Spleen (tissue), 11 donors: ENCODE measurements around the gene THSD7A. TPM values are rescaled to one million over a fixed set of nuclear protein-coding genes. Genes with fewer than 3 reads are reported as not detected.

Experiments used
- DNase-seq: peaks from one replicate; pipeline ENCODE4 v3.0.0-alpha.2; 2020
- H3K27ac ChIP-seq, 8 donors: fragments of 200-600 bp; sonication (generic) in 7 of 8; 1 replicate in 4 of 8; 2 replicates in 4 of 8; pipeline versions ENCODE4 v1.5.0 to v1.8.0; 2016 to 2021; ENCODE audit warnings: inconsistent platforms in 4 of 8, mild to moderate bottlenecking in 4 of 8, moderate library complexity in 1 of 8
- H3K27me3 ChIP-seq, 7 donors: fragments of 200-600 bp; sonication (generic) in 6 of 7; replicated peaks in 1 of 7; 1 replicate in 4 of 7; 2 replicates in 3 of 7; pipeline versions ENCODE4 v1.5.0 to v1.8.0; 2016 to 2021; ENCODE audit warnings: inconsistent platforms in 3 of 7, mild to moderate bottlenecking in 1 of 7
- H3K36me3 ChIP-seq, 6 donors: fragments of 200-600 bp; sonication (generic) in 5 of 6; 1 replicate in 4 of 6; 2 replicates in 2 of 6; pipeline versions ENCODE4 v1.5.0 to v1.8.0; 2016 to 2021; ENCODE audit warnings: inconsistent platforms in 2 of 6
- H3K4me1 ChIP-seq, 6 donors: fragments of 200-600 bp; sonication (generic) in 5 of 6; 1 replicate in 3 of 6; 2 replicates in 3 of 6; pipeline versions ENCODE4 v1.5.0 to v1.8.0; 2016 to 2021; ENCODE audit warnings: inconsistent platforms in 3 of 6
- H3K4me3 ChIP-seq, 8 donors: fragments of 200-600 bp; sonication (generic) in 7 of 8; 1 replicate in 4 of 8; 2 replicates in 4 of 8; pipeline versions ENCODE4 v1.5.0 to v1.8.0; 2016 to 2021; ENCODE audit warnings: inconsistent platforms in 4 of 8, mild to moderate bottlenecking in 4 of 8, moderate library complexity in 2 of 8
- H3K9me3 ChIP-seq, 8 donors: fragments of 200-600 bp; sonication (generic) in 7 of 8; 1 replicate in 4 of 8; 2 replicates in 4 of 8; pipeline versions ENCODE4 v1.5.0 to v1.8.0; 2016 to 2021; ENCODE audit warnings: inconsistent platforms in 4 of 8
- POLR2A ChIP-seq, 3 donors: fragments of 450-650 bp; IDR thresholded peaks; one replicate each; pipeline ENCODE4 v1.5.1; 2017; ENCODE audit warnings: antibody characterized with exemption in 3 of 3, mild to moderate bottlenecking in 1 of 3
- POLR2AphosphoS5 ChIP-seq, 3 donors: sonication (generic); formaldehyde crosslinking; IDR thresholded peaks; one replicate each; pipeline ENCODE4 v1.5.1; 2017; ENCODE audit warnings: antibody characterized with exemption in 3 of 3
- WGBS, 5 donors: extraction: QIAGEN DNeasy Blood & Tissue Kit in 3 of 5; methylation state at CpG; one replicate each; pipeline versions ENCODE4 v1.1.5 to v1.1.7; 2013 to 2018; 5-methylcytosine and 5-hydroxymethylcytosine counted together
- intact Hi-C: fragments of 100-400 bp; cut with DNase I; formaldehyde crosslinking; loops from one replicate; pipeline ENCODE4 v1.15.0; 2023; ENCODE audit warnings: low total_unique reads
- polyA plus RNA-seq, 3 donors: library from polyadenylated mRNA; stranded (reverse); fragments of 200-250 nt; gene quantifications; one replicate each; pipeline ENCODE4 v1.2.1, GENCODE V29; 2013
- total RNA-seq, 7 donors: library from RNA; depleted of rRNA in 3 of 7; stranded (reverse); fragments of >200 nt in 3 of 7; fragmentation: NEBNext Ultra II Directional in 4 of 7; extraction: Animal tissue kit (Norgen Biotek cat#: 25700) in 4 of 7; gene quantifications; one replicate each; pipeline versions ENCODE4 v1.1.0 to v1.2.1, GENCODE V29; 2016 to 2021
- TF ChIP-seq, protein P1 (sequence below), 11 experiments: fragments of 200-600 bp in 7 of 11; fragments of 450-650 bp in 4 of 11; sonication (generic) in 4 of 11; IDR thresholded peaks in 8 of 11; conservative IDR thresholded peaks in 3 of 11; 1 replicate in 7 of 11; 2 replicates in 4 of 11; pipeline versions ENCODE4 v1.4.0 to v1.8.0; 2016 to 2021; ENCODE audit warnings: antibody characterized with exemption in 11 of 11, inconsistent platforms in 4 of 11, mild to moderate bottlenecking in 1 of 11
- donor health status: healthy with polysubstance abuse.
- donor health status: DM: no; HTN: no; CAD: no; lungs with moderate emphysema.
- donor health status: DM: no; HTN: no; CAD: no.
- donor health status: Bipolar disorder and iron deficiency.
- donor health status: healthy.
- donor health status: DM: no; HTN: no; CAD: no.
- donor health status: DM: yes; HTN: yes; CAD: no.

Gene THSD7A
- total and polyA plus RNA-seq, 10 donors, result 0.29 to 8.7 (median 4.2) TPM

DNA sequence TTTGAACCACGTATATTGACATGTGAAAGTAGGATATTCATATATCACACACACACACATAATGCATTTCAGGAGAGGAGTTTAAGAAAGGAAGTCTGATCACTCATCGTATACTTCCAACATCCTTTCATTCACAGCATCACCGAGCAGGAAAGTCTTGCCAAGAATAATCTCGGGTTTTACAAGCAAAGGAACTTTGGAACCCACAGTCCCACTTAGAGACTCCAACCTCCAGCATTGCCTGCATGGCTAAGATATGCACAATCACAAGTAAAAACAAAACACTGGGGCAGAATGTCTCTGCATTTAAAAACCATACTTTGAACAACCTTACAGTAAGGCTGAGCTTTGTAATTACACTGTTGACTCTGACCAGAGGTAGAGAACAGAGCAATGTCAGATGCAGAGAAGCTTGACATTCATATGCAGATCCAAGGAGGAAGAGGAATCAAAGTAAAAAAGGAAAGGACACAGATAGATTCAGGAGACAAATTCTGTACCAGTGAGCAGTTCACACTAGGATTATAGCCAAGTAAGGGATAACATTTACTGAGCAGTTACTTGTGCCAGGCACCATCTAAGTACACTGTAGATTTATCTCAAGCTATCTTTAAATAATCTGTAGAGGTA, 14.8 kb downstream of the THSD7A start:
- intact Hi-C loops, result no loop called here
- Histone ChIP-seq H3K4me3 (no peak overlapping the region), H3K27me3 (no peaks in the 10 kb centered on the region), H3K36me3 (no peaks in the 10 kb centered on the region), H3K27ac (no peak overlapping the region), H3K9me3 (no peaks in the 10 kb centered on the region), H3K4me1 (no peaks in the 10 kb centered on the region)
- TF ChIP-seq POLR2A (IDR thresholded peaks at IDR 0.05) (no peak), POLR2AphosphoS5 (IDR thresholded peaks at IDR 0.05) (no peak)
- TF ChIP-seq, protein P1, sequence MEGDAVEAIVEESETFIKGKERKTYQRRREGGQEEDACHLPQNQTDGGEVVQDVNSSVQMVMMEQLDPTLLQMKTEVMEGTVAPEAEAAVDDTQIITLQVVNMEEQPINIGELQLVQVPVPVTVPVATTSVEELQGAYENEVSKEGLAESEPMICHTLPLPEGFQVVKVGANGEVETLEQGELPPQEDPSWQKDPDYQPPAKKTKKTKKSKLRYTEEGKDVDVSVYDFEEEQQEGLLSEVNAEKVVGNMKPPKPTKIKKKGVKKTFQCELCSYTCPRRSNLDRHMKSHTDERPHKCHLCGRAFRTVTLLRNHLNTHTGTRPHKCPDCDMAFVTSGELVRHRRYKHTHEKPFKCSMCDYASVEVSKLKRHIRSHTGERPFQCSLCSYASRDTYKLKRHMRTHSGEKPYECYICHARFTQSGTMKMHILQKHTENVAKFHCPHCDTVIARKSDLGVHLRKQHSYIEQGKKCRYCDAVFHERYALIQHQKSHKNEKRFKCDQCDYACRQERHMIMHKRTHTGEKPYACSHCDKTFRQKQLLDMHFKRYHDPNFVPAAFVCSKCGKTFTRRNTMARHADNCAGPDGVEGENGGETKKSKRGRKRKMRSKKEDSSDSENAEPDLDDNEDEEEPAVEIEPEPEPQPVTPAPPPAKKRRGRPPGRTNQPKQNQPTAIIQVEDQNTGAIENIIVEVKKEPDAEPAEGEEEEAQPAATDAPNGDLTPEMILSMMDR (IDR thresholded peaks at IDR 0.05 in 8 of 11, conservative IDR thresholded peaks at IDR 0.05 in 3 of 11), result no peak
- no peak for DNase-seq
- 50 to 74% (median 64%) methylated on average over 4 of the region's 4 CpGs for WGBS, 5 donors

GRCh38 chr7:11811709-11812108, 20.3 kb downstream of the THSD7A start:
- no peaks in the 10 kb centered on the region for H3K27me3 ChIP-seq
- no peak for DNase-seq

DNA sequence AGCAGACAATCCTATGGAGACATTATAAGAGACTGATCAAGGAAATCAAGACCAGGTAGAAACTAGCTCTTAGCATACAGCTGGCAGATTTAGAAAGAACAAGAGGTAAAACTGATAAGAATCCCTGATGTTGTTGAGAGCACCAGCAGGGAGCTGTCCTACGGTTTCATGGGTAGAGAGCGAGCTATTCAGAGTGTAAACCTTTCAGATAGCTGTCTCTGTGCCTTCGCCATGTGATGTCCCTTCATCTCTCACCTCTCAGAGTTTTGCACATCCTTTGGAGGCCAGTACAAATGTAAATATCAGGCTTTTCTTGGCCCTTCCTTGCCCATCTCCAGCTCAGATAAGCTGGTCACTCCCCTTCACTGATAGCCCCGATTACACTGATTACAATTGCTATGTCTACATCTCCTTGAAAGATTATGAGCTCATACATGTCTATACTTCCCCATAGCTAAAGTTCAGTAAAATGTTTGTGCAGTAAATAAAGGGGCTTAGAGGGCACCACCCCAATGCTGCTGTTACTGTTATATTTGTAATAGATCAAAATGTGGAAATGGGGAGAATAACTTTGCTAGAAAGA, 21.9 kb downstream of the THSD7A start:
- Histone ChIP-seq H3K4me3 (no peak overlapping the region), H3K27me3 (no peaks in the 10 kb centered on the region), H3K4me1 (no peaks in the 10 kb centered on the region), H3K27ac (no peak overlapping the region), H3K36me3 (no peaks in the 10 kb centered on the region), H3K9me3 (no peaks in the 10 kb centered on the region)
- intact Hi-C loops, result no loop called here
- TF ChIP-seq POLR2AphosphoS5 (IDR thresholded peaks at IDR 0.05) (no peak), POLR2A (IDR thresholded peaks at IDR 0.05) (no peak)
- TF ChIP-seq, protein P1 (IDR thresholded peaks at IDR 0.05 in 8 of 11, conservative IDR thresholded peaks at IDR 0.05 in 3 of 11), result no peak
- WGBS, 5 donors, result 76 to 94% (median 89%) methylated on average over 4 of the region's 4 CpGs
- no peak for DNase-seq

More at GRCh38 chr7:11811709-11812108, 20.3 kb downstream of the THSD7A start:
- no peak overlapping the region for H3K4me3 ChIP-seq
- H3K4me1 ChIP-seq, result no peaks in the 10 kb centered on the region
- H3K27ac ChIP-seq, result no peak overlapping the region
- H3K36me3 ChIP-seq, result no peaks in the 10 kb centered on the region
- TF ChIP-seq, protein P1 (IDR thresholded peaks at IDR 0.05 in 8 of 11, conservative IDR thresholded peaks at IDR 0.05 in 3 of 11), result no peak
- no peak for TF ChIP-seq POLR2AphosphoS5 (IDR thresholded peaks at IDR 0.05)
- TF ChIP-seq POLR2A (IDR thresholded peaks at IDR 0.05), result no peak
- intact Hi-C loops, result no loop called here
- H3K9me3 ChIP-seq, result no peaks in the 10 kb centered on the region

- no peak for TF ChIP-seq POLR2A (IDR thresholded peaks at IDR 0.05)
- TF ChIP-seq, protein P1 (IDR thresholded peaks at IDR 0.05 in 8 of 11, conservative IDR thresholded peaks at IDR 0.05 in 3 of 11), result no peak
- no peak for TF ChIP-seq POLR2AphosphoS5 (IDR thresholded peaks at IDR 0.05)
- no peak overlapping the region for H3K27ac ChIP-seq
- no peaks in the 10 kb centered on the region for H3K36me3 ChIP-seq
- no peak overlapping the region for H3K4me3 ChIP-seq
- H3K27me3 ChIP-seq, result no peaks in the 10 kb centered on the region
- intact Hi-C loops, result no loop called here
- DNase-seq, result no peak
- 54 to 69% (median 65%) methylated on average over 2 of the region's 2 CpGs for WGBS, 5 donors
- no peaks in the 10 kb centered on the region for H3K9me3 ChIP-seq
- no peaks in the 10 kb centered on the region for H3K4me1 ChIP-seq
Observed at GRCh38 chr7:11807000-11807399, 25.0 kb downstream of the THSD7A start.
